Measurements from ENCODE around the gene CALM3. TPM values are rescaled to one million over a fixed set of nuclear protein-coding genes. Genes with fewer than 3 reads are reported as not detected.
A peak's percentile ranks its signal among the peaks of the same experiment; 100 is the strongest.

Gene CALM3
- total RNA-seq, 4 donors from 2014 or later: 112 to 189 (median 132) TPM

DNA sequence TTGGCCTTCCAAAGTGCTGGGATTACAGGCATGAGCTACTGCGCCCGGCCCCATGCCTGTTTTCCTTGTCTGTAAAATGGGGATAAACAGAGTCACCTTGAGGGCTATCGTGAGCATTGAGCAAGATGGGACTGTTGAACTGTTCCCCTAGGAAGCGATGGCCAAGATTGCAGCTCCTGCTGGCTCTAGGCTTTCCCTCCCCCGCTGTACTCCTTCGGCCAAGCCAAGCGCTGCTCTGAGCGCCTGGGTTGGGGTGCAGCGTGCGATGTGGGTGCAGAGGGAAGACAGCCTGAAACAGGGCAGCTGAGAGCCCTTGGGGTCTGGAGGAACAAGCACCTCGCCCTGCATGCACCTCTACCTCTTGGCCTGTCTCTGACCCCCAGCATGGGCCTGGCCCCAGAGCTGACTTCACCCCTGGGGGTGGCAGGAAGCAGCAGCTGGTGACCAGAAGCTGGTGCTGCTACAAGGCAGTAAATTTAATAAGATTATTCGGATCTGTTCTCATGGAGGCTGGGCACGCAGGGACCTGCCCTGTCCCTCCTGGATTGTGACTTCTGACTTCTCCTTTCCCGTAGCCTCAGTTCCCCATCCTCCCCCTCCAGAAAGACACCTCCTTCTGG is 29.6 kb downstream of the CALM3 start:
- TF ChIP-seq, protein P1, sequence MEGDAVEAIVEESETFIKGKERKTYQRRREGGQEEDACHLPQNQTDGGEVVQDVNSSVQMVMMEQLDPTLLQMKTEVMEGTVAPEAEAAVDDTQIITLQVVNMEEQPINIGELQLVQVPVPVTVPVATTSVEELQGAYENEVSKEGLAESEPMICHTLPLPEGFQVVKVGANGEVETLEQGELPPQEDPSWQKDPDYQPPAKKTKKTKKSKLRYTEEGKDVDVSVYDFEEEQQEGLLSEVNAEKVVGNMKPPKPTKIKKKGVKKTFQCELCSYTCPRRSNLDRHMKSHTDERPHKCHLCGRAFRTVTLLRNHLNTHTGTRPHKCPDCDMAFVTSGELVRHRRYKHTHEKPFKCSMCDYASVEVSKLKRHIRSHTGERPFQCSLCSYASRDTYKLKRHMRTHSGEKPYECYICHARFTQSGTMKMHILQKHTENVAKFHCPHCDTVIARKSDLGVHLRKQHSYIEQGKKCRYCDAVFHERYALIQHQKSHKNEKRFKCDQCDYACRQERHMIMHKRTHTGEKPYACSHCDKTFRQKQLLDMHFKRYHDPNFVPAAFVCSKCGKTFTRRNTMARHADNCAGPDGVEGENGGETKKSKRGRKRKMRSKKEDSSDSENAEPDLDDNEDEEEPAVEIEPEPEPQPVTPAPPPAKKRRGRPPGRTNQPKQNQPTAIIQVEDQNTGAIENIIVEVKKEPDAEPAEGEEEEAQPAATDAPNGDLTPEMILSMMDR (IDR thresholded peaks at IDR 0.05): no peak
- ATAC-seq (ENCODE audit: low FRiP score): no peak
- no peak for DNase-seq (ENCODE audit: low spot score)

DNA sequence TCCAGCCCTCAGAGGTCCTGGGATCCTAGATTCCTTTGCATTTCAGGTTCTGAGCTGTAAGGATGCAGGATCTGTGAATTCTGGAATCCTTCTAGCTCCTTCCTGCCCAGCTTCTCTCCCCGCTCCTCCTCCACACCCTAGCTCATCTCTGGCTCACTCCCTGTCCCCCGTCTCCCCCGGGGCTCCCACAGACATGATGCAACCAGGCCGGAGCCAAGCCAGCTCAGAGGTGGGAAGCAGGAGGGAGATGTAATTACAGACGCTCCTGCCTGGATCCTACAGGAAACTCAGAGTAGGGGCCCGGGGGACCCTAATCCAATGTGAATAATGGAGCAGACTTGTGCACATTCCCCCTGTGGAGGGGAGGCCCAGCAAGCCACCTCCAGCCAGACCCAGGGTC is 30.4 kb downstream of the CALM3 start:
- ATAC-seq (ENCODE audit: low FRiP score): peak; percentile 51
- TF ChIP-seq, protein P1 (IDR thresholded peaks at IDR 0.05): no peak
- no peak for DNase-seq (ENCODE audit: low spot score)

DNA sequence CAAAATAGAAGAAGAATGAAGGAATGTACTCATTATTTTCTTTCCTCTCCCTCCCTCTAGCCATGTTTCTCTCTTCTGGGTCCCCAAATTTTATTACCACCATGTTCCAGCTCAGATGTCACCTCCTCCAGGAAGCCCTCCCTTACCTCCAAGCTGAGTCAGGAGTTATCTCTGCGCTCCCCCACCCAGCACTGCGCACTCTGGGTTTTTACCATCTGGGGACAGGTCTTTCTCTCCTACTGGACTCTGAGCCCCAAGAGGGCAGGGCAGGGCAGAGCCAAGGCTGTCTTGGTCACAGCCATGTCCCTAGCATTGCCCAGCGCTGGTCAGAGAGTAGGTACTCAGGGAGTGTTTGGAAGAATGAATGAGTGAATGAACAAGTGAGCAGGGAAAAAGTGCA is 32.0 kb downstream of the CALM3 start:
- TF ChIP-seq, protein P1 (IDR thresholded peaks at IDR 0.05): no peak
- DNase-seq (ENCODE audit: low spot score) (no peak), ATAC-seq (ENCODE audit: low FRiP score) (no peak)

DNA sequence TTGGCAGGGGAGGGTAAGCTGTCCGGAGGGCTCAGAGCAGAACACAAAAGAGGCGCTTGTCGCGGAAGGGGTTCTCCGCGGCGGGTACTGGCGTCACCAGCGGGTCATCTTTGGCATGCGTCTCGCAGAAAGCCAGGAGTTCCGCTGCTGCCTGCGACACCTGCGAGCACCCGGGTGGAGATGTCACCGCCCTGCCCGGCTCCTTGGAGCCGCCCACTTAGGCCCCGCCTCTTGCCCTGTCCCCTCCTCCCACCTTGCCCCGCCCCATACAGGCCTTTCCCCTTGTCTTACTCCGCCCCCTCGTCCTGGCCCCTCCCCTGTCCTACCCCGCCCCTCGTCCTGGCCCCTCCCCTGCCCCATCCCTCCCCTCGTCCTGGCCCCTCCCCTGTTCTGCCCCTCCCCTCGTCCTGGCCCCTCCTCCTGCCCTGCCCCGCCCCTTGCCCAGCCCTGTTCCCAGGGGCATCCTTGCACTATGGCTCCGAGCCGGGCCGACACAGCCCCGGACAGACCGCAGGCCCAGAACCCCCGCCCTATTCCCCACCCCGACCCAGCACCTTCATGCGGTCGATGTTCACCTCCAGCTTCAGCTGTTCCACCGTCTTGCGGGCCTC is 33.0 kb downstream of the CALM3 start:
- TF ChIP-seq, protein P1 (IDR thresholded peaks at IDR 0.05): no peak
- DNase-seq (ENCODE audit: low spot score): no peak
- peak; percentile 57 for ATAC-seq (ENCODE audit: low FRiP score)

DNA sequence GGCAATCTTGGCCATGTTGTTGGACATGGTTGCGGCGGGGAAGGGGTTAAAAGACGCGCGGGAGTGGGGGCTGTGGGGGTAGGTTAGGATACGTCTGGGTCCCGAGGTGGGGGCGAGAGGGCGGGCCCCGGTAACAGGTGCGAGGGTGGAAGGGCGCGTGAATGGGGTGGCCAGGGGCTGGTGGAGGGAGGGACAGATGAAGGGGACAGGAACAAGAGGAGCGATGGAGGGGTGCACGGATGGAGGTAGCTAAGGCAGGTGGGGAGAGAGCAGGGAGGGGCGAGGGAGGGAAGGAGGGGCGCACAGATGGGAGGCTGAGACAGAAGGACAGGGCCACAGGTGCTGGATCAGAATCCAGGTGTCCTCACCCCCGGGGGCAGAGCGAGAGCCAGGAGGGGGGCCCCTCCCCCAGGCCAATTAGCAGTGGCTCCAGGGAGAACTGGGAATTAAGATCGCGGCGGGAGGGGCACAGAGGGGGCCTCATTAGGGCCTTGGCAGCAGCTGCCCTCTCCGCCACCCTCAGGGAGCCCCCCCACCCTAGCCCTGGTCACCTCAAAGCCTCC is 33.6 kb downstream of the CALM3 start:
- TF ChIP-seq, protein P1 (IDR thresholded peaks at IDR 0.05): no peak
- DNase-seq (ENCODE audit: low spot score) (no peak), ATAC-seq (ENCODE audit: low FRiP score) (no peak)

DNA sequence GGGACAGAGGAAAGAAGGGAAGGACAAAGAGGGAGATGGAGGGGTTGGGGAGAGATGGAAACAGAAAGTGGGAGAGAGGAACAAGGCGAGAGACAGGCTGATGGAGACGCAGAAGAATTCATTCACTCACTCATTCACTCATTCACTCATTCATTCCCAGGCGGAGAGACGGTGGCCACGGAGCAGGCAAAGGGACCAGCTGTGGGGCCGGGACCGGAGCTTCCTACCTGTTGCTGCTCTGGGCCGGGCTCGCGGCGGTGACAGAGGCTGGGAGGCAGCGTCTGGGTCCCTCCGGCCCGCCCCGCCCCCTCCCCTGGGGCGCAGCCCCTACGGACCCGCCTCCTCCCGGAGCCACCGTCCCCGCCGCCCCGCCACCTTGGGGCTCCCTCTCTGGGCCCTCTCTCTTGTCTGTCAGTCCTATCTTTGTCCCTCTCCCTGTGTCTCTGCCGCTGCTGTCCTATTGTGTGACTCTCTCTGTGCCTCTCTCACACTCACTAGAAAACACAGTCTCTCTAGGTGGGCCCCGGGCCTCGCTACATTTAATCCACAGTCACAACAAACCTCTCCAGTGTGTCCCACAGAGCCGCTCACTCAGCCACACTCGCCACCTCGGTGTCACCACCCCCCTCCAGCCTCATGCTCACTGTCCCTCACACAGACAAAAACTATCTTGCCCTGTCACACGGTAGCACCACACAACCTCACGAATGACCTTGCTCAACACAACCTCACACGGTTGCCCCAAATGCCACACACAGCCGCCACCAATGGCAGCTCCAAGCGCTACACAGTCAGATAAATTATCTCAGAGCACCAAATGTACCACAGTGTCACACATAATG is 35.0 kb downstream of the CALM3 start, which contains the start of gene GNG8:
TSS of gene GNG8 (minus strand) at position 283 of the 842 bp plus-strand sequence. CDS start 1,520 bp downstream, outside the sequence.
- ATAC-seq (ENCODE audit: low FRiP score) (no peak), DNase-seq (ENCODE audit: low spot score) (no peak)
- TF ChIP-seq, protein P1 (IDR thresholded peaks at IDR 0.05): no peak
